ENCODE measurements around the gene ATP6V0A1. TPM values are rescaled to one million over a fixed set of nuclear protein-coding genes. Genes with fewer than 3 reads are reported as not detected.

Gene ATP6V0A1
- total RNA-seq, 3 donors from 2014 or later, result 53.1 to 74.5 (median 60.0) TPM

- peaks cover 15% of the 10 kb centered on the region in 2 donors for H3K4me1 ChIP-seq
- H3K36me3 ChIP-seq, result no peaks in the 10 kb centered on the region
- DNase-seq (ENCODE audit: low spot score in 2 of 2), result no peak
- no peaks in the 10 kb centered on the region for H3K27me3 ChIP-seq
- no peak overlapping the region for H3K4me3 ChIP-seq
- intact Hi-C loops (cut with DNase I; ENCODE audit: low total_unique reads), result no loop called here
- TF ChIP-seq POLR2A (IDR thresholded peaks at IDR 0.05), result no peak
- TF ChIP-seq CTCF (IDR thresholded peaks at IDR 0.05), result no peak
- TF ChIP-seq POLR2AphosphoS5 (IDR thresholded peaks at IDR 0.05), result no peak
- peak overlapping the region; percentile 21 to 65 for H3K27ac ChIP-seq
- no peaks in the 10 kb centered on the region for H3K9me3 ChIP-seq
These were observed 101.6 kb downstream of the ATP6V0A1 start for GRCh38 chr17:42560246-42560645.

- Histone ChIP-seq H3K4me3 (peak within 1 kb of the TSS; percentile 87 to 88 (median 88)), H3K36me3 (no peaks in the 10 kb centered on the region), H3K27ac (peak within 1 kb of the TSS; percentile 86 to 95), H3K9me3 (no peaks in the 10 kb centered on the region), H3K4me1 (peaks cover 15% of the 10 kb centered on the region in 2 donors), H3K27me3 (no peaks in the 10 kb centered on the region)
- intact Hi-C loops (cut with DNase I; ENCODE audit: low total_unique reads), result no loop called here
- TF ChIP-seq POLR2A (IDR thresholded peaks at IDR 0.05) (peak; percentile 58), POLR2AphosphoS5 (IDR thresholded peaks at IDR 0.05) (peak; percentile 92 to 94 (median 93)), CTCF (IDR thresholded peaks at IDR 0.05) (no peak)
- peak; percentile 93 to 96 for DNase-seq (ENCODE audit: low spot score in 2 of 2)
These were observed 103.3 kb downstream of the ATP6V0A1 start, which contains the start of gene COASY for GRCh38 chr17:42561897-42562387. Gene COASY (plus strand): TSS chr17:42562148. CDS start chr17:42562623, 475 bp downstream.

- Histone ChIP-seq H3K36me3 (no peaks in the 10 kb centered on the region), H3K9me3 (no peaks in the 10 kb centered on the region), H3K27ac (peak overlapping the region; percentile 86 to 95), H3K27me3 (no peaks in the 10 kb centered on the region), H3K4me3 (peak overlapping the region; percentile 87 to 88 (median 88)), H3K4me1 (peaks cover 15 to 16% of the 10 kb centered on the region in 2 donors)
- TF ChIP-seq POLR2AphosphoS5 (IDR thresholded peaks at IDR 0.05) (no peak), POLR2A (IDR thresholded peaks at IDR 0.05) (no peak), CTCF (IDR thresholded peaks at IDR 0.05) (no peak)
- intact Hi-C loops (cut with DNase I; ENCODE audit: low total_unique reads), result no loop called here
- no peak for DNase-seq (ENCODE audit: low spot score in 2 of 2)
These were observed 103.9 kb downstream of the ATP6V0A1 start for GRCh38 chr17:42562388-42563142.

DNA sequence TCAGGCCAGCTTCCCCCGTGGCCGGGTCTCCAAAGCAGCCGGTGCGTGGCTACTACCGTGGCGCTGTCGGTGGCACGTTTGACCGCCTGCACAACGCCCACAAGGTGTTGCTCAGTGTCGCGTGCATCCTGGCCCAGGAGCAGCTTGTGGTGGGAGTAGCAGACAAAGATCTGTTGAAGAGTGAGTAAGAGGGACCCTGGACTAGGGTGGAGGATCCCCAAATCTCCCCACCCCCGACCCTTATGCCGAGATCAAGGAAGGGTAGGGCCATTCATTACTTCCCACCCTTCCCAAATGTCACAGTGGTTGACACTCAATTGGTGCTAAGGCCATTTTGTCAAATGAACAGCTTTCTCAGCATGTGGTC, 104.4 kb downstream of the ATP6V0A1 start:
- no peaks in the 10 kb centered on the region for H3K36me3 ChIP-seq
- H3K9me3 ChIP-seq, result no peaks in the 10 kb centered on the region
- H3K4me3 ChIP-seq, result peak overlapping the region; percentile 87 to 88 (median 88)
- H3K4me1 ChIP-seq, result peaks cover 15 to 22% of the 10 kb centered on the region in 2 donors
- DNase-seq (ENCODE audit: low spot score in 2 of 2), result no peak
- H3K27ac ChIP-seq, result peak overlapping the region; percentile 86 to 95
- TF ChIP-seq POLR2A (IDR thresholded peaks at IDR 0.05) (no peak), CTCF (IDR thresholded peaks at IDR 0.05) (no peak), POLR2AphosphoS5 (IDR thresholded peaks at IDR 0.05) (no peak)
- H3K27me3 ChIP-seq, result no peaks in the 10 kb centered on the region
- intact Hi-C loops (cut with DNase I; ENCODE audit: low total_unique reads), result no loop called here

DNA sequence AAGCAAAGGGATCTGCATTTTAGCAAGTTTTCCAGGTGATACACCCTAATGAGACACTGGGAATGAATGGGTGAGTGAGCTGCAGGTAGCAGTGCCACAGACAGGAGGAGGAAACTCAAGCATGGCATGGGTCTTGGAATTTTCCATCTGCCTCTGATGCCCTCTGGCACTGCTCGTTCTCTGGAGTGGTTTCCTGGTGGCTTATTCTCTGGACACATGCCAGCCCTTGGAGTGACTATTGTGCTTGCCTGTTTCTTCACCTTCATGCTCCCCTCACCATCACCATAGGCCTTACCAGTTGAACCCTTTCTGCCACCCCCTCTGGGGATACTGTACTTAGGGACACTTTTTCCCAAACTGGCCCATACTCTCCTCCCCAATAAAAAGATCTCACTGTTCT, 104.9 kb downstream of the ATP6V0A1 start:
- Histone ChIP-seq H3K9me3 (no peaks in the 10 kb centered on the region), H3K4me1 (peaks cover 15 to 26% of the 10 kb centered on the region in 2 donors), H3K36me3 (no peaks in the 10 kb centered on the region), H3K4me3 (peak overlapping the region in 2 of 3 donors; percentile 88), H3K27me3 (no peaks in the 10 kb centered on the region), H3K27ac (peak overlapping the region; percentile 86 to 95)
- intact Hi-C loops (cut with DNase I; ENCODE audit: low total_unique reads), result no loop called here
- DNase-seq (ENCODE audit: low spot score in 2 of 2), result peak; percentile 85 to 91
- TF ChIP-seq POLR2AphosphoS5 (IDR thresholded peaks at IDR 0.05), result peak in 2 of 3 donors; percentile 30 to 57
- no peak for TF ChIP-seq POLR2A (IDR thresholded peaks at IDR 0.05)
- TF ChIP-seq CTCF (IDR thresholded peaks at IDR 0.05), result peak in 2 of 3 donors; percentile 28 to 58
